GM10847 (cell line): ENCODE measurements around the gene CHN2.

Experiments used
- POLR2A ChIP-seq: IDR thresholded peaks from 2 replicates; pipeline ENCODE4 v1.6.1; 2011; ENCODE audit not compliant: insufficient read length; ENCODE audit errors: extremely low read depth

The CHN2 gene

GRCh38 chr7:29236071-29236580 is 41.6 kb downstream of the CHN2 start:
- no peak for TF ChIP-seq POLR2A

- TF ChIP-seq POLR2A = no peak
Observed at GRCh38 chr7:29236649-29237048, 42.1 kb downstream of the CHN2 start.

DNA sequence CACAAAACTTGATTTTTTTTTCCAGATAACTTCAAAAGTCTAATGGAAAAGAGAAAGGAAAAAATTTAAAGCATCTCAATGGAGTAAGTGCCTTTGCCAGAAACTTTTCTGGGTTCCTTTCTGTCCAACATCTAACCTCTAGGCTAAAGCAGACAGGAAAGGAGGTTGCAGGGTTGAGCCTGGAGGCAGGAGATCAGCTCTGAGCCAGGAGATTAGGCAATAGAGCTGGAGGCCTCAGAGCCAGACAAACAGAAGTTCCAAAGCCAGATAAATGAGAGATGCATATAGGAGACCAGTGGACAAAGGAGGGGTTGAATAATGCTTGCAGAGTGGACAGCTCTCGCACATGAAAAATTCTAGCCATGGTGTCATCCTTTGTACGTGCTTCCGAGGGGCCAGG is 42.9 kb downstream of the CHN2 start:
- no peak for TF ChIP-seq POLR2A

- TF ChIP-seq POLR2A = no peak
Observed at GRCh38 chr7:29239638-29240037, 45.1 kb downstream of the CHN2 start.

DNA sequence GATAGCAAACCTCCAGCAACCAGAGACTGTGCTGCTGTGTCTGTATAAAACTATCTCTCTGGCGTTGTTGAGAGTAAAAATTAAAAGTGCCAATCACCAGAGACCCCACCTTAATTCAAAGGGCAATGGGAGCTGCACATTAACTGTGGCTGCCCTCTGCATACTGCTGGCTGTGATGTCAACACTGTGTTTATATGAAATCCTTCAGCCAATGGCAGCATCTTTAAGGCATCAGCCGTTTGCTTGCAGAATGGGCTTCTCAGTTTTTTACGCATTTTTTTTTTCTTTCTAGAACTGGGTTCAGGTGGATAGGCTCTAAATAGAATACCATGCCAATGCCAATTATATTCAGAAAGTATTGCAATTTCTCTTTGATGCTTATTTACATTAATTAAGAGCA is 47.7 kb downstream of the CHN2 start:
- no peak for TF ChIP-seq POLR2A

DNA sequence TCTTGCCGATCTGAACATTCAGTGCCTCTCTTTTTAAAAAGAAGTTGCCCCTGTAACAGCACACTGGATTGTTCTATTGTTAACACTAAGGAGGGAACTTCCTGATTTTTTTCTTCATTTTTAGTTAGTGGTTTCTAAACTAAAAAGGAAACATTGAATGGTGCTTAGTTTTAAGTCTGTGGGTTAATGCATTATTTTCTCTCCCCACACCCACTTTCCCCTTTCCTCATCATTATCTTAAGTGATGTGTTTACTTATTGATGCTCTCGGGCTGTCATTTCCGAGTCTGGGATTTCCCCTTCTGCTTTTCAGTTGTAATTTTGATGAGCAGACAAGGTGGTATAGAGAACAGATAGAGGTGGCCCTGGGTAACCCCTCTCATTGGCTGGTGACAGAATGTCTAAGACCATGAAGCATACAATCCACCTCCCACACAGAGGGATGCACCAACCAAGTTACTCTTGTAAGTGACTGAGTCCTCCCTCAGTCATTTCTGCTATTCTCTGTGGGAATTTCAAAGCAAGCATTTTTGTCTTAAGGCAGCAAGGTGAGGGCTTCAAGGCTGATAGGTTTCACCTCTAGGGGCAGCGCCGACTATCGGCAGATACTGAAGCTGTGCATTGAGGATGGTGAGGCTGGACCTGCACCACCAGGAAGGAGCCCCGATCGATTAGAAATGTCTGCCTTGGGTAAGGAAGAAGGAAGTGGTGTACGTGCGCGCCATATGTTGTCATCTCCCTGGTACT is 49.5 kb downstream of the CHN2 start:
- TF ChIP-seq POLR2A = no peak

- TF ChIP-seq POLR2A = no peak
Observed at GRCh38 chr7:29247224-29247962, 52.8 kb downstream of the CHN2 start.

DNA sequence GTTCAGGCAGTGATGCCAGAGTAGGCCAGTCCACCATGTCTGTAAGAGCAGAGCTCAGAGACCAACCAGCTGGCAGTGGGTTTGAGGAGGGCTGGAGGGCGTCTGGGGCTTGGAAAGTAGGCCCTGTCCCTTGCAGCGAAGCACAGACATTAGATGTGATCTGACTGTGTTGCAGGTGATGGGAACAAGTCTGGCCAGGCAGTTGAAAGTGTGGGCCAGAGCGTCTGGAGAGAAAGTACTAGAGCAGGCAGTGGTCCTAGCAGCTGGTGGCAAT is 53.3 kb downstream of the CHN2 start:
- no peak for TF ChIP-seq POLR2A

GRCh38 chr7:29248713-29249382 is 54.3 kb downstream of the CHN2 start:
- no peak for TF ChIP-seq POLR2A

DNA sequence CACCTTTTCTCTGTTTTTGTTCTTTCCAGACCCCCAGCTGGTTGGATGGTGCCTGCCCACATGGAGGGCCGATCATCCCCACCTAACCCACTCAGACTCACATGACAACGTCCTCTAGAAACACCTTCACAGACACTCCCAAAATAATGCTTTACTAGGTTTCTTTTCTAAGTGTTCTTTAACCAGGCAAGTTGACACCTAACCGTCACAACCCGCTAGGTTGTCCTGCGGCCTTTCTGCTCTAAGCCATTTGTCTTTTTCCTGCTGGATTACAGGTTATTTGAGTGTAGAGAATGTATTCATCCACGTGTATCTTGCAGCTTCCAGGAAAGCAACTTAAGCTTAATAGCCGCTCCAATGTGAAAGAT is 54.8 kb downstream of the CHN2 start:
- no peak for TF ChIP-seq POLR2A

DNA sequence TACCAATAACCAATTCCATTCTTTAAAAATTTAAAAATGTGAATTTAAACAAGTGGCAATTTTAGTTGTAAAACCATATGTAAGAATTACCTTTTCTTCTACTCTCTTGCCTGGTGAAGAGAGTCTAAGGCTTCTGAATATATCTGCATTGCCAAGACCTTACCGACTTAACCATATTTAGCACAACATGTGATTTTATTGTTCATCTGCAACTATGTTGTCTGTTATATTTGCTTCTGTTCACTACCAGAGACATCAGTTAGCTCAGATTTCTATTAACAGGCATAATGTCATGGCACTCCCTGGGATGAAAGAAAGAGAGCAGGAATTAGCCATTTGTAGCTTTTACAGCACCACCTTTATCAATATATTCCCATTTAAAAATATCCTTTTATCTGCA is 55.3 kb downstream of the CHN2 start:
- no peak for TF ChIP-seq POLR2A

DNA sequence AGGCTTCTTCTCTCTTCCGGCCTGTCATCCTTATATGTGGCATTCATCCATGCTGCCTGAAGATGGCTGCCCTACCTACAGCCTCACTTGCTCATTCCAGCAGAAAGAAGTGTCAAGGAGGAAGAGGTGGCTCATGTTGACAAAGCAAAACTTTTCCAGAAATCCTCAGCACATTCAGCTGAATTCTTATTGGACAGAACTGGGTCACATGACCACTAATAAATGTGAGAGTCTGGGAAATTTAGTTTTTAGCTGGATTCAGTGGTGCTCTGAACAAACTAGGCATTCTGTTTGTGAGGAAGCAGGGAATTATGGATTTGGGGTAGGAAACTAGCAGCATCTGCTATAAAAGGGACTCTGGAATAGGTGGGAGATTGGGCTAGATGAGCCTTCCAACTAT is 58.6 kb downstream of the CHN2 start:
- TF ChIP-seq POLR2A = no peak

DNA sequence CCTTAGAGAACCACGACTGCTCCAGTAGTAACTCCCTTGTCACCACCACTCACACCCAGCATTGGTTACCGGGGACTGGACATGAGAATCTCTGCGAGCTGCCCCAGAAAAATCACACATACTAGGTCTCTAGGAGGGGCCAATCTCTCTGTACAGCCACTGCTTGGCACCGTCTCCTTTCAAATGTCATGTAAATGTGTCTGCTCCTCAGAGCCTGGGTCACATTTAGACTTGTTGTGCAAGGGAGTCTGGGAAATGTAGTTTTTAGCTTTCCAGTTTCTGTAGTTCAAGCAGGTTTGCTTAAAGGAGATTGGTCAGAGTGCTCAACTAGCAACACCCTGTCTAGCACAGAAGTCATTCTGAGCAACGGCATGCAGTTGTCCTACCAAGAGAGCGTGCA is 60.0 kb downstream of the CHN2 start:
- TF ChIP-seq POLR2A = no peak

DNA sequence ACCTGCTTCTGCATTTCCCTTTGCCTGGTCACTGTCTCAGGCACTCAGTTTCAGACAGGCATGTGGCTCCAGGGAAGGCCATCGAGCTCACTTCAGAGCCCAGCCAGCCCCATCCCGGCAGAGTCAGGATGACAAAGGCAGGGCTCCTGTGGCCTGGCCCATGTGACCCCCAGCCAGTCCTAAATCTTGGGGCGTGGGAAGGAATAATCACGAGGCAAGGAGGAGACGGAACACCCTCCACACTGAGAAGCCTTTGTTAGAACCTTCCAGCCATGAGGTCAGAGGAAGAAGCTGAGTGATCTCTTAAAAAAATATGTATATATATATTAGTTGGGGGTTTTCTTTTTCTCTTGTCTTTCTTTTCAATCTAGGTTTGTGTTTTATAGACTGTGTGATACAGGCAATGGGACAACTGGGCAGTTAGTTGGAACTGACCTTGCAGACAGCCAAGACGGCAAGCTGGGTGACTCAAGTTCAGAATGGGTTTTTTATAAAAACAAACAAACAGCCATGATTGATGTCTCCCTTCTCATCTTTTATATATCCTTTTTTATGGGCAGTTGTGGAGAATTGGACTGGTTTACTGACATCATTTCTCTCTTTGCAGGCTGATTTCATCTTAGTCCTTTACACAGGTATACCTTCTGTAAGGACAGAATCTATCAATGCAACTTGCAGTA is 60.8 kb downstream of the CHN2 start:
- TF ChIP-seq POLR2A = no peak

- TF ChIP-seq POLR2A = no peak
Observed at GRCh38 chr7:29255906-29256692, 61.5 kb downstream of the CHN2 start.

DNA sequence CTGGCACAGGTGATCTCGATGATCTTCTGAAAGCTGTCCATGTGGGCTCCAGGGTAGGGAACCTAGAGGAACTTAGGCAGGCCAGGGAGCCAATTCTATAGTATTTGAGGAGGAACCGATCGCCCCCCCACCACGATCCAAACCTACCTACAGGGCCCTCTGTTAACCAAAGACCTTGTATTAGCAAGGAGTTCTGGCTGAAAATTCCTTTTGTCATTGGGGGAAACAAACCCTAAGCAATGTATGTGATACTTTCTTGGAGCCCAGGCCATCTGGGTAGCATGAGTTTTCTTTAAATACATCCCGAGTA is 62.1 kb downstream of the CHN2 start:
- TF ChIP-seq POLR2A = no peak

- no peak for TF ChIP-seq POLR2A
Observed at GRCh38 chr7:29258951-29259350, 64.4 kb downstream of the CHN2 start.
